GM13976 (cell line): ENCODE results near the gene SCARB2.

ENCODE experiments used
- DNase-seq: peaks from one replicate; pipeline ENCODE4 v3.0.0; 2012; ENCODE audit warnings: low spot score
- CTCF ChIP-seq: IDR thresholded peaks from 2 replicates; pipeline ENCODE4 v1.5.1; 2012; ENCODE audit warnings: borderline replicate concordance, mild to moderate bottlenecking; ENCODE audit not compliant: insufficient read depth; ENCODE audit errors: extremely low read depth, missing control alignments, control extremely low read depth
- in situ Hi-C: fragments of 300-500 bp; cut with MboI; formaldehyde crosslinking; loops from one replicate; pipeline ENCODE4 v1.12.0; 2022; ENCODE audit warnings: low sequenced_read_pairs, mixed read lengths, inconsistent platforms; ENCODE audit not compliant: unreplicated experiment

The SCARB2 gene

GRCh38 chr4:76182463-76182862 is 31.2 kb downstream of the SCARB2 start:
- no peak for DNase-seq
- in situ Hi-C loops = loop anchor here (25.0 kb wide), 1 partner anchor 180 kb away; no protein-coding TSS in a partner anchor
- TF ChIP-seq CTCF = no peak

DNA sequence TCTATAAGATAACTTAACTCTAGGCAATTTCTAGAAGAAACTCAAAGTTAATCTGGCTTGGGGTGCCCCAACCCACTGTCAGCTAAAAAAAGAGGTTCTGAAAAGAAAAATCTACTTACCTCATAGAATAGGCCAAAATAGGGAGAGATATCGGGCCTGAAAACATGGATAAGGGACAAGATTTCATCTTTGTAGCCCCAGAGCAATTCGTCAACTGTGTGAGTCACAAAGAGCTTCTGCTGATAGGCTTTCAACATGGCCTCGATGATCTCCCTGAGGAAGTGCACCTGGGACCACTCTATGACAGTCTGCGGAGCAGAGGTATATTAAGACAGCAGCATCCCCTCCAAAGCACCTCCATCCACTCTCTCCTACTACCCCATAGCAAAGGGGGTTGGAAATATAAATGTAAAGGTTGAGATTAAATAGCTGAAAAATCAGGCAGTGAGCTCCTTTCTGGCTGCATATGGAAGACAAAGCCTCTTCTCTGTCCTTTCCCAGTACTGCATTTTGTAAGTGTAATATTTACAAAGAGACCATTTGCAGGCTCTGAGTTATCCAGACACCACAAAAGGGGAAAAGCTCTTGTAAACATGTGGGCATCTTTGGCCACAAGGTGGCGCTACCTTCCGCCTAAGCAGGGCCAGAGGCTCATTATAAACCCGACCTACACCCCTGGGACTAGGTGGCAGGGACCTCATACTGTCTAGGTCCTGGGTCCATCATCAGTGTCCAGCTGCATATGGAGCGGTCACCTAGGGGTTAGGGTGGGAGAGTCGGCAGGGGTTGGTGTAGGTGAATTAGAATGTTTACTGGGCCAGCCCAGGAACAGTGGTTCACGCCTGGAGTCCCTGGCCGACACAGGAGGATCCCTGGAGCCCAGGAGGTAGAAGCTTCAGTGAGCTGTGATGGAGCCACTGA is 34.0 kb downstream of the SCARB2 start:
- TF ChIP-seq CTCF = peak; percentile 80
- in situ Hi-C loops = loop anchor here (25.0 kb wide), 1 partner anchor 183 kb away; no protein-coding TSS in a partner anchor
- peak; percentile 72 for DNase-seq

DNA sequence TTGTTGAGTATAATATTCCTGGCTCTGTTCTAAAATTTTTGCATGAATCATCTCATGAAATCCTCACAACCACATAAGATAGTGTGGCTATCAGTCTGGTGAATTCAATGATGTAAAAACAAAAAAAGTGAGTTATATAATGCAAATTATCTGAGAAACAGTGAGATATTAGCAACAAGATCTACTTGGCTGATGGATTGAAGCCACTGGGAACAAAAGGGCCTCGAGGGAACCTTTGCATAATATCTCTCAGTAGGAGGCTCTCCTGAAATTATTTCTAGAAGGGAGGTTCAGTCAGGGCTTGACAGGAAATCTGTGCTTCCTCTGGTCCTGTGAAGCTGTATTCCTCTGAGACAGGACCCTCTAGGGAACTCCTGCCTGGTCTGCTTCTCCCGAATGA is 35.3 kb downstream of the SCARB2 start:
- no peak for DNase-seq
- no peak for TF ChIP-seq CTCF
- in situ Hi-C loops = loop anchor here (25.0 kb wide), 1 partner anchor 184 kb away; no protein-coding TSS in a partner anchor

DNA sequence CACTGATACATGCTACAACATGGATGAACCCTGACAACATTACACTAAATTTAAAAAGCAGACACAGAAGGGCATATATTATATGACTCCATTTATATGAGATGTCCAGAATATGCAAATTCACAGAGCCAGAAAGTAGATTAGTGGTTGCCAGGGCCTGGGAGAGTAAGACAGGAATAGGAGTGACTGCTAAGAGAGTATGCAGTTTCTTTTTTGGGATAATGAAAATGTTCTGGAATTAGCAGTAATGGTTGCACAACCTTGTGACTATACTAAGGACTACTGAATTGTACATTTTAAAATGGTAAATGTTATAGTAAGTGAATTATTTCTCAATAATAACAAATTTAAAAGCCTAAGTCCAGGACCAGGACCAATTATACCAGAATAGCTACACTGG is 35.9 kb downstream of the SCARB2 start:
- DNase-seq = no peak
- TF ChIP-seq CTCF = no peak
- in situ Hi-C loops = loop anchor here (25.0 kb wide), 1 partner anchor 185 kb away; no protein-coding TSS in a partner anchor

- in situ Hi-C loops = loop anchor here (25.0 kb wide), 1 partner anchor 187 kb away; no protein-coding TSS in a partner anchor
- no peak for DNase-seq
- no peak for TF ChIP-seq CTCF
These were observed 38.3 kb downstream of the SCARB2 start for GRCh38 chr4:76175336-76175735.

DNA sequence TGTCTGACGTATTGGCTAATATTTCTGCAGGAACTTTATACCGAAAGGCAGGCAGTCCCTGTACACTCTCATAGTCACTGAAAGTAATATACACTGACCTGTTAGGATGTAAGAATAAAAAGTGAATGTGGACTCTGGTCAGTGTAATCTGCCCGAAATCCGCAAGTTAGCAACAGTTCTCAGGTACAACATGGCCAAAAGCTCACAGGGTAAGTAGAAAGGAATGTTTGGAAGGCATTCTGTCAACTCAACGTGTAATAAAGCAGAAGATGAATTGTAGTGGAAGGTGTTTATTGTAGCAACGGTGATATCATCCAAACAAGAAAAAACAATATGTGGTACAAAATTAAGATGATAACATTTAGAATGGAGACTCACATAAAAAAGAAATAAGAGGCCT is 39.4 kb downstream of the SCARB2 start:
- no peak for DNase-seq
- TF ChIP-seq CTCF = no peak
- in situ Hi-C loops = no loop called here
